ENCODE results near the gene PARD3. TPM values are rescaled to one million over a fixed set of nuclear protein-coding genes. Genes with fewer than 3 reads are reported as not detected.
A peak's percentile ranks its signal among the peaks of the same experiment; 100 is the strongest.

PARD3 gene
- polyA plus RNA-seq, 2 of the 4 experiments (the other 2 are of a cell fraction): 110 to 200 TPM

DNA sequence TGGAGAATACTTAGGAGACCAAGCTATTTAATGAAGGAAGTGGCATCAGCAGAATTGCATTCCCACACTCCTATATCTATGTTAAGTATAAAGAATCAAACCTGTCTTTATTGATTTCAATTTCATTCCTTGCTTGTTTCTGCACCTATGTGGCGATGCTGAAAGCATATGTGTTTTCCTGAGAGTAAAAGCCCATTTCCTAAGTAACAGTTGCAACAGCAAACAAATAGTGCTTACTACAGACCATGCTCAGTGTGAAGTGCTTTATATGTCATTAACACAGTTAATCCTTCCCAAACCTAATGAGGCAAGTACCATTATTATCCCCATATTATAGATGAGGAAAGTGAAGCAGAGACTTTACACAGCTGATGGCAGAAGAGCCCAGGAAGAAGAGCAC, 552.1 kb downstream of the PARD3 start (continued):
- TF ChIP-seq, protein P1, sequence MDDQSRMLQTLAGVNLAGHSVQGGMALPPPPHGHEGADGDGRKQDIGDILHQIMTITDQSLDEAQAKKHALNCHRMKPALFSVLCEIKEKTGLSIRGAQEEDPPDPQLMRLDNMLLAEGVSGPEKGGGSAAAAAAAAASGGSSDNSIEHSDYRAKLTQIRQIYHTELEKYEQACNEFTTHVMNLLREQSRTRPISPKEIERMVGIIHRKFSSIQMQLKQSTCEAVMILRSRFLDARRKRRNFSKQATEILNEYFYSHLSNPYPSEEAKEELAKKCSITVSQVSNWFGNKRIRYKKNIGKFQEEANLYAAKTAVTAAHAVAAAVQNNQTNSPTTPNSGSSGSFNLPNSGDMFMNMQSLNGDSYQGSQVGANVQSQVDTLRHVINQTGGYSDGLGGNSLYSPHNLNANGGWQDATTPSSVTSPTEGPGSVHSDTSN (IDR thresholded peaks at IDR 0.05): no peak

- H3K9me3 ChIP-seq: no peaks in the 10 kb centered on the region
- TF ChIP-seq HDAC2 (IDR thresholded peaks at IDR 0.05) (no peak), KDM1A (IDR thresholded peaks at IDR 0.05; ENCODE audit: low read depth) (no peak), RFX5 (IDR thresholded peaks at IDR 0.05) (no peak), CHD4 (IDR thresholded peaks at IDR 0.05; ENCODE audit: borderline replicate concordance) (no peak), PHF8 (IDR thresholded peaks at IDR 0.05; ENCODE audit: borderline replicate concordance, low read depth) (no peak), RAD21 (conservative IDR thresholded peaks at IDR 0.05 in 1 of 2, IDR thresholded peaks at IDR 0.05 in 1 of 2) (no peak), ZFP36 (IDR thresholded peaks at IDR 0.05; ENCODE audit: borderline replicate concordance, partially characterized antibody) (no peak), EP300 (IDR thresholded peaks at IDR 0.05) (no peak), HOXB5 (CRISPR knock-in tag; IDR thresholded peaks at IDR 0.05) (no peak)
- no peak overlapping the region; a peak in 1 of 6 replicates for H3K27ac ChIP-seq
- WGBS (ENCODE audit: missing lambda C conversion rate): 91% methylated on average over 5 of the region's 5 CpGs
- no peak overlapping the region for H3K4me3 ChIP-seq
- DNase-seq (ENCODE audit: low read depth in 1 of 2, low spot score in 1 of 2): no peak
- H3K4me1 ChIP-seq: peaks cover 8% of the 10 kb centered on the region
- ChIA-PET POLR2A (no interaction called here), CTCF (interaction anchor here (0.6 kb wide), 1 partner anchor 513 kb away, joined by 4 read pairs; no protein-coding TSS in a partner anchor)
- FAIRE-seq: no peak
- no peak for ATAC-seq
- no peak overlapping the region for H3K4me2 ChIP-seq
These were observed 554.2 kb downstream of the PARD3 start for GRCh38 chr10:34260904-34261303.

DNA sequence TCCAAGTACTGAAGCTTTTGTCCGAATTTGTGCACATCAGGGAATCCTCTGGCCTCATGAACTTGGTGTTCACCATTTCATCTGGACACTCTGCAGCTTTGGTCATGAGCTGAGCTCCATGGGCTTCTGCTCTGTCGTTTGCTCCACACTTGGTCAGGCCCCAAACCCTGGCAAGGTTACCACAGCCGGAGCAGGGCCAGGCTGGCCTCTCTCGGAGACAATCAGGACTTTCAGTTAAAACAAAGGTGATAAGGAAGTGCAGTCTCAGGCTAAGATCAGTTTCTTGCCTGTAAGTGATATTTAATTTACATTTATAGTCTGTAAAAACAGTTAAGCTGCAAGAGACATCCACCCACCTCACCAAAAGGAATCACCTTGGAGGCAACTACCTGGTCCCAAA, 558.9 kb downstream of the PARD3 start:
- Histone ChIP-seq H3K27ac (peak overlapping the region; percentile 76 to 80), H3K4me1 (peaks cover 55% of the 10 kb centered on the region), H3K4me3 (no peak overlapping the region), H3K9me3 (no peaks in the 10 kb centered on the region), H3K4me2 (peak overlapping the region; percentile 76; the same call in 1 of the 3 replicates)
- 95% methylated on average over 4 of the region's 4 CpGs for WGBS (ENCODE audit: missing lambda C conversion rate)
- ChIA-PET CTCF (no interaction called here), POLR2A (no interaction called here)
- DNase-seq (ENCODE audit: low read depth in 1 of 2, low spot score in 1 of 2) (no peak), ATAC-seq (no peak), FAIRE-seq (no peak)
- TF ChIP-seq CHD4 (IDR thresholded peaks at IDR 0.05; ENCODE audit: borderline replicate concordance): no peak
- no peak for TF ChIP-seq GATA3 (IDR thresholded peaks at IDR 0.05; ENCODE audit: borderline replicate concordance)

DNA sequence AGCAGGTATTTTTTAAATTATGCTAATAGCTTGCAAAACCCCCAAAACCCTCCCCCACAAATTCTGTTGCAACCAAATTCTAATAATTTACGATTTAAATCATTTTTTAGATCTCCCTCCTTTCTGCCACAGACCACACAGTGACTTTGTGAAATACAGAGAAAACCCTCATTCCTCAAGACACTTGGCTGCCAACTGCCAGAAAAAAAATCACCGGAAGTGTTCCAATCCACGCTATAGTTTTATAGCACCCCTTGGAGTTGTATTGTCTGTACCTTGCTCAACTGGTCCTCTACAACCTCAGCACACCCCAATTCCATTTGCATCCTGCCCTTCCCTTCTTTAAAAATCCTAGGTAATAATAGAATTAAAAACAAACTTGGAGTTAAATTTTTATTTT, 560.1 kb downstream of the PARD3 start:
- peaks cover 62% of the 10 kb centered on the region for H3K4me1 ChIP-seq
- 12% methylated on average over 3 of the region's 3 CpGs for WGBS (ENCODE audit: missing lambda C conversion rate)
- POLR2A ChIA-PET: interaction anchor here (1.0 to 1.1 kb wide), 2 partner anchors 216 to 272 kb away, joined by 3 read pairs; no protein-coding TSS in a partner anchor
- peak in 1 of 2 experiments; percentile 27 for DNase-seq (ENCODE audit: low read depth in 1 of 2, low spot score in 1 of 2)
- FAIRE-seq: no peak
- TF ChIP-seq PHF8 (IDR thresholded peaks at IDR 0.05; ENCODE audit: borderline replicate concordance, low read depth) (no peak), HOXB13 (CRISPR knock-in tag; IDR thresholded peaks at IDR 0.05; ENCODE audit: low read depth) (no peak), RNF2 (IDR thresholded peaks at IDR 0.05; ENCODE audit: borderline replicate concordance, low read depth) (no peak)
- TF ChIP-seq, protein P2, sequence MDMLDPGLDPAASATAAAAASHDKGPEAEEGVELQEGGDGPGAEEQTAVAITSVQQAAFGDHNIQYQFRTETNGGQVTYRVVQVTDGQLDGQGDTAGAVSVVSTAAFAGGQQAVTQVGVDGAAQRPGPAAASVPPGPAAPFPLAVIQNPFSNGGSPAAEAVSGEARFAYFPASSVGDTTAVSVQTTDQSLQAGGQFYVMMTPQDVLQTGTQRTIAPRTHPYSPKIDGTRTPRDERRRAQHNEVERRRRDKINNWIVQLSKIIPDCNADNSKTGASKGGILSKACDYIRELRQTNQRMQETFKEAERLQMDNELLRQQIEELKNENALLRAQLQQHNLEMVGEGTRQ (IDR thresholded peaks at IDR 0.05): no peak
- no peak overlapping the region for H3K4me3 ChIP-seq
- H3K9me3 ChIP-seq: no peaks in the 10 kb centered on the region
- ATAC-seq: peak in 1 of 2 experiments; percentile 30; a peak in 3 of 6 replicates
- peak overlapping the region; percentile 76 to 83 for H3K27ac ChIP-seq
- CTCF ChIA-PET: interaction anchor here (0.6 to 1.4 kb wide), 3 partner anchors 70 to 924 kb away, joined by 3 read pairs; no protein-coding TSS in a partner anchor
- H3K4me2 ChIP-seq: peak overlapping the region; percentile 76

GRCh38 chr10:34254596-34254995, 560.5 kb downstream of the PARD3 start:
- FAIRE-seq (no peak), DNase-seq (ENCODE audit: low read depth in 1 of 2, low spot score in 1 of 2) (peak; percentile 48 to 89), ATAC-seq (peak; percentile 82 to 89)
- H3K4me3 ChIP-seq: no peak overlapping the region
- peak overlapping the region; percentile 76 to 83 for H3K27ac ChIP-seq
- ChIA-PET POLR2A (interaction anchor here (1.0 to 1.1 kb wide), 2 partner anchors 216 to 272 kb away, joined by 3 read pairs; no protein-coding TSS in a partner anchor), CTCF (interaction anchor here (0.6 to 1.4 kb wide), 4 partner anchors 34 to 923 kb away, joined by 3 read pairs; no protein-coding TSS in a partner anchor)
- H3K4me2 ChIP-seq: peak overlapping the region; percentile 76
- no peaks in the 10 kb centered on the region for H3K9me3 ChIP-seq
- H3K4me1 ChIP-seq: peaks cover 66% of the 10 kb centered on the region
- no peak for TF ChIP-seq EHMT2 (IDR thresholded peaks at IDR 0.05; ENCODE audit: low read depth)
- TF ChIP-seq CHD4 (IDR thresholded peaks at IDR 0.05; ENCODE audit: borderline replicate concordance): no peak
- TF ChIP-seq ZC3H11A (IDR thresholded peaks at IDR 0.05): no peak
- no peak for TF ChIP-seq HMGXB4 (CRISPR knock-in tag; IDR thresholded peaks at IDR 0.05; ENCODE audit: borderline replicate concordance)
- TF ChIP-seq NFE2L2 (conservative IDR thresholded peaks at IDR 0.05; ENCODE audit: low read length): no peak
- no peak for TF ChIP-seq RNF2 (IDR thresholded peaks at IDR 0.05; ENCODE audit: borderline replicate concordance, low read depth)
- TF ChIP-seq HEYL (CRISPR knock-in tag; IDR thresholded peaks at IDR 0.05): no peak
- TF ChIP-seq KDM1A (IDR thresholded peaks at IDR 0.05; ENCODE audit: low read depth): no peak
- peak; percentile 86 for TF ChIP-seq FOSL2 (IDR thresholded peaks at IDR 0.05)
- TF ChIP-seq FOSL2 (CRISPR knock-in tag; IDR thresholded peaks at IDR 0.05): peak; percentile 66
- TF ChIP-seq JUN (IDR thresholded peaks at IDR 0.05): peak; percentile 90 to 93; a peak in 4 of 5 replicates
- TF ChIP-seq, protein P2 (IDR thresholded peaks at IDR 0.05): no peak
- TF ChIP-seq ZFP36 (IDR thresholded peaks at IDR 0.05; ENCODE audit: borderline replicate concordance, partially characterized antibody): no peak

All from A549 (cell line).